ENCODE measurements around the gene DCDC2C.

- TF ChIP-seq CHAMP1 (IDR thresholded peaks at IDR 0.05) (no peak), THAP12 (CRISPR knock-in tag; IDR thresholded peaks at IDR 0.05) (no peak), CTCF (IDR thresholded peaks at IDR 0.05 in 2 of 3, conservative IDR thresholded peaks at IDR 0.05 in 1 of 3; ENCODE audit: insufficient read depth in 2 of 3, low read depth in 1 of 3, low read length in 3 of 3) (no peak), ZBTB26 (CRISPR knock-in tag; IDR thresholded peaks at IDR 0.05) (no peak), ZNF12 (CRISPR knock-in tag; IDR thresholded peaks at IDR 0.05) (no peak), RNF2 (IDR thresholded peaks at IDR 0.05) (no peak), POLR2A (conservative IDR thresholded peaks at IDR 0.05) (no peak), ATF7 (IDR thresholded peaks at IDR 0.05) (no peak), ZFX (CRISPR knock-in tag; IDR thresholded peaks at IDR 0.05) (no peak), ZSCAN29 (IDR thresholded peaks at IDR 0.05) (no peak)
These were observed 50.9 kb downstream of the DCDC2C start for GRCh38 chr2:3754280-3754679.
